T-helper 2 cell treated with Interferon-gamma antibody and Interleukin-4, amounts not matched to agents 100 ng/mL and 5 ng/mL, for 36 hours (primary cell): ENCODE measurements around the gene NEK9. TPM values are rescaled to one million over a fixed set of nuclear protein-coding genes. Genes with fewer than 3 reads are reported as not detected.

ENCODE experiments used
- intact Hi-C: fragments of 100-400 bp; cut with micrococcal nuclease; formaldehyde crosslinking; loops from one replicate; pipeline ENCODE4 v1.15.1; 2023
- total RNA-seq: library from RNA; stranded (reverse); gene quantifications from 2 replicates; pipeline ENCODE4 v1.2.3, GENCODE V29; 2022

Gene NEK9
- total RNA-seq, 1 donor from 2014 or later, result 67.6 TPM

DNA sequence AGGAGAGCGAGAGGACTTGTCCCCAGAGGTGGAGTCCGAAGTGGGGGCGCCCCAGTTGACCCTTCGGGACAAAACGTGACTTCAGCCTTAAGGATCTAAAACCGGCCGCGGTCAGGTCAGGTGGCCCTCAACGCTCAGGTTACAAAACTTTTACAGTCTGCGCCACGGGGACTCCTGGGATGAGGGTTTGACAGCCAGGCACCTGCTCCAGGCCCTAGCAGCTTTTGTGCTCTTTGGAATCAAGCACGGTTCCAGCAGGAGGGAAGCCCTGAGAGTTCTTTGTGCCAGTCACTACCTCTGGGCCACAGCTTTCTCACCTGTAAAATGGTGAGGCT is 57.1 kb downstream of the NEK9 start:
- intact Hi-C loops, result loop anchor here (5.0 kb wide), 1 partner anchor 67 kb away; the partner anchor contains the start of gene EIF2B2

DNA sequence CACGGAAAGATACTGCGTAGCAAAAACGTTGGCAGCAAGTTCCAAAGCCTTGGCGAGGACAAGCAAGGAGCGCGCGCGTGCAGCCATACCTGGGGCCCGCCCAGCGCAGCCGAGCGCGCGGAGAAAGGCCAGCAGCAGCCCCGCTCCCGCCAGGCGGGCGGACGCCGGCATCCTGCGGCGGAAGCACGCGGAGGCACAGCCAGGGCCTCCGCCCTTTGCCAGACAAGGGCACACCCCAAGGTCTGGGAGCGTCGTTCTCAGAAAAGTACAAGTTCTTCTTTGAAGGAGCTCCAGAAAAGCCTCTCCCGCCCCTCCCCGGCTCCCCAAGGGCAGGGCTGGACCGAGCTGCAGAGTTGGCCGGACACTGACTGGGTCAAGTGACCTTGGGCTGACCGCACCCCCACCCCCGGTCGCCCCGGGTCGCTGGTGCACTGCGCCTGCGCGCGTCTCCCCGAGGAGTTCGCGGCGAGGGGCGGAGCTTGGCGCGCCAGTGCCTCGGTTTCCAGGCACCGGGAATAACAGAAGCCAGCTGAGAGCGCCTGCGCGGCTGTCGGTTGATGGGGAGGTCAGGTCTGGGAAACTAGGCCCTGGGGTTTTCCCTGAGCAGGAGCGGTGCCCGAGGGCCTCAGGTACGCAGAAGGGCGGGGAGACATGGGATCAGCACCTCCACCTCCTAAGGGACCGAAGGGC is 57.6 kb downstream of the NEK9 start, which contains the start of gene ZC2HC1C:
ZC2HC1C (plus strand) TSS at position 521 of the 690 bp plus-strand sequence. CDS start 933 bp downstream, outside the sequence.
- intact Hi-C loops, result loop anchor here (5.0 kb wide), 1 partner anchor 67 kb away; the partner anchor contains the start of gene EIF2B2

DNA sequence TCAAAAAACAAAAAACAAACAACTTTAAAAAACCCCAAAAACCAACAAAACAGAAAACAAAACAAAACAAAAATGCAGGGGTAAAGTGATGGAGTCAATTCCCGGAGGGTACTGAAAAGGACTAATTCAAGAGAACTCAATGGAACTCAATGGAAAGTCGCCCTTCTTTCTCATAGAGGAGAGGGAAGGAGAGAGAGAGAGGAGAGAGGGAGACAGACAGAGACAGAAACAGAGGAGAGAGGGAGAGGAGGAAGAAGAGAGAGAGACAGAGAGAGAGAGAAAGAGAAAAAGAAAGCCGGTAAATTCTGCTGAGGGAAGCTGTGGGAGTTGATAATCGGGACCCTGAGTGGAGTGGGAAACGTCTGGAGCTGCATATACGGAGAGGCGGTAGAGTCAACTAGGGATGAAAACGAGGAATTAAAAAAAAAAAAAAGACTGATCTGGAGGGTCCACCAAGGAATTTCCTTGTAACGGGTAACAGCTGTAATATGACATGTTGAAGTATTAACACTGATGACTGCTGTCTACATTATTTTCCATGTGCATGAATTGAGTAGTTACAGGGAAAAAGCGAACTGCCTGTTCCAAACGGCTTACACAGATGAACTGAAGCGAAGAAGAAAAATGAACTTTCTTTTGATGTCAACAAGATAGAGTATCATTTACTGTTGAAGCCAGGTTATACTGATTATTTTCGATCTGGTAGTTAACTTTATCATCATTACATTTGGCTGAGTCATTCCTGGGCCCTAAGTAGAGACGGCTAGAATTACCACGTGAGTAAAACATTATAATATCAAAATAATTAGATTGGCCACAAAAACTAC is 58.3 kb downstream of the NEK9 start:
- intact Hi-C loops, result loop anchor here (5.0 kb wide), 1 partner anchor 66 kb away; the partner anchor contains the start of gene EIF2B2

DNA sequence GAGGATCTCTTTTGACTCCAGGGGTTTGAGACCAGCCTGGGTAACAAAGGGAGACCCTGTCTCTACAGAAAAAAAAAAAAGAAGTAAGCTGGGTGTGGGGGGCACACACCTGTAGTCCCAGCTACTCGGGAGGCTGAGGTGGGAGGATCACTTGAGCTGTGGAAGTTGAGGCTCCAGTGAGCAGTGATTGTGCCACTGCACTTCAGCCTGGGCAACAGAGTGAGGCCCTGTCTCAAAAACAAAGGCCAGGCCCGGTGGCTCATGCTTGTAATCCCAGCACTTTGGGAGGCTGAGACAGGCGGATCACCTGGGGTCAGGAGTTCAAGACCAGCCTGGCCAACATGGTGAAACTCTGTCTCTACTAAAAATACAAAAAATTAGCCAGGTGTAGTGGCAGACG is 59.1 kb downstream of the NEK9 start:
- intact Hi-C loops, result loop anchor here (5.0 kb wide), 1 partner anchor 65 kb away; the partner anchor contains the start of gene EIF2B2

- intact Hi-C loops, result loop anchor here (5.0 kb wide), 1 partner anchor 65 kb away; the partner anchor contains the start of gene EIF2B2
These were observed 59.6 kb downstream of the NEK9 start for GRCh38 chr14:75067212-75067611.

DNA sequence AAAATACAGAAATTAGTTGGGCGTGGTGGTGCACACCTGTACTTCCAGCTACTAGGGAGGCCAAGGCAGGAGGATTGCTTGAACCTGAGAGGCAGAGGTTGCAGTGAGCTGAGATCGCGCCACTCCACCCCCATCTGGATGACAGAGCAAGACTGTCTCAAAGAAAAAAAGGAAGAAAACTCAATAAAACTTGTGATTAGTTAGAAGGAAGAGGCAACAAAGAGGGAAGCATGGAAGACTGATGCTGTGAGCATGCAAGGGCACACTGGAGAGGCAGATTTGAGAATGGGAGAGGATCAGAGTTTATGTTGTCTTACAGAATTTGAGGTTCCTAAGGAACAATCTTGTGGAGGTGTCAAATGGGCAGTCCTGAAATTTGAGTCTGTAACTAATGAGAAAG is 60.2 kb downstream of the NEK9 start:
- intact Hi-C loops, result loop anchor here (5.0 kb wide), 1 partner anchor 64 kb away; the partner anchor contains the start of gene EIF2B2

DNA sequence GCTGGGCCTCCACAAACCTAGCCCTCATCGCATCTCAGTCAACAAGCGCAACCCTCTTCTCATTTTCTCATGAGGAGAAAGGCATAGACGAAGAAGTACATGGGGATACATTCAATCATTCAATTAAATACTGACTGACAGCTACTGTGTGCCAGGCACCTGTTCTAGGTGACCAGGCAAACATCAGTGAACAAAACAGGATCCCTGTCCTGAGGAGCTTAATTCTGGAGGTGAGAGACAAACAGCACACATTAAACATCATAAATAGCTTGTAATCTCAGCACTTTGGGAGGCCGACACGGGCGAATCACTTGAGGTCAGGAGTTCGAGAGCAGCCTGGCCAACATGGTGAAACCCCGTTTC is 62.7 kb downstream of the NEK9 start:
- intact Hi-C loops, result loop anchor here (1.0 kb wide), 1 partner anchor 13 kb away; the partner anchor contains the start of gene MLH3

GRCh38 chr14:75063491-75064204 is 63.2 kb downstream of the NEK9 start, which contains the start of gene ACYP1:
TSS of gene ACYP1 (minus strand) at chr14:75064024. CDS start at chr14:75063553, 471 bp downstream.
- intact Hi-C loops, result loop anchor here (1.0 kb wide), 1 partner anchor 12 kb away; the partner anchor contains the start of gene MLH3

GRCh38 chr14:75063013-75063412 is 63.8 kb downstream of the NEK9 start:
- intact Hi-C loops, result no loop called here

DNA sequence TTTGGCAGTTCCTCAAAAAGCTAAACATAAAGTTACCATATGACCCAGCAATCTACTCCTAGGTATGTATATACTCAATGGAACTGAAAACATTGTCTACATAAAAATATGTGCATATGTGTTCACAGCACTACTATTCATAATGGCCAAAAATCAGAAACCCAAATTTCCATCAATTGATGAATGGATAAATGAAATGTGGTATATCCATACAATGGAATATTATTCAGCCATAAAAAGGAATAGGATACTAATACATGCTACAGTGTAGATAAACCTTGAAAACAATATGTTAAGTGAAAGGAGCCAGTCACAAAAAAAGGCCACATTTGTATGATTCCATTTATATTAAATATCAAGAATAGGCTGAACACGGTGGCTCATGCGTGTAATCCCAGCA is 66.4 kb downstream of the NEK9 start:
- intact Hi-C loops, result no loop called here

- intact Hi-C loops, result no loop called here
These were observed 67.2 kb downstream of the NEK9 start for GRCh38 chr14:75059642-75060041.

- intact Hi-C loops, result no loop called here
These were observed 72.4 kb downstream of the NEK9 start for GRCh38 chr14:75054421-75054820.

- intact Hi-C loops, result no loop called here
These were observed 73.2 kb downstream of the NEK9 start for GRCh38 chr14:75053396-75054291.

DNA sequence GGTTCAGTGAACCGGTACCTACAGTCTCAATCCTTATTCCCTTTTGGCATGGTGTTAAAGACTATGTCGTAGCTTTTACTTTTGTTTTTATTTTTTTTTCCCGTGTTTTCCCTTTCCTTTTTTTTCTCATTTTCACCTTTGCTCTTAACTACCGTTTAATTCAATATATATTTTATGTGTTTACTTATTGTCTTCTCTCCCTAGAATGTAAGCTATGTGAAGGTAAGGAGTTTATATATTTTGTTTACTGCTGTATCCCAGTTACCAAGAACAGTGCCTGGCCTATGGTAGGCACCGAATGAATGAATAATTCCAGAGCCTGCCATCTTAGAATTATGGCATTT is 75.3 kb downstream of the NEK9 start:
- intact Hi-C loops, result loop anchor here (1.0 kb wide), 2 partner anchors 13 to 49 kb away; partner anchors contain the start of genes ACYP1 and EIF2B2

DNA sequence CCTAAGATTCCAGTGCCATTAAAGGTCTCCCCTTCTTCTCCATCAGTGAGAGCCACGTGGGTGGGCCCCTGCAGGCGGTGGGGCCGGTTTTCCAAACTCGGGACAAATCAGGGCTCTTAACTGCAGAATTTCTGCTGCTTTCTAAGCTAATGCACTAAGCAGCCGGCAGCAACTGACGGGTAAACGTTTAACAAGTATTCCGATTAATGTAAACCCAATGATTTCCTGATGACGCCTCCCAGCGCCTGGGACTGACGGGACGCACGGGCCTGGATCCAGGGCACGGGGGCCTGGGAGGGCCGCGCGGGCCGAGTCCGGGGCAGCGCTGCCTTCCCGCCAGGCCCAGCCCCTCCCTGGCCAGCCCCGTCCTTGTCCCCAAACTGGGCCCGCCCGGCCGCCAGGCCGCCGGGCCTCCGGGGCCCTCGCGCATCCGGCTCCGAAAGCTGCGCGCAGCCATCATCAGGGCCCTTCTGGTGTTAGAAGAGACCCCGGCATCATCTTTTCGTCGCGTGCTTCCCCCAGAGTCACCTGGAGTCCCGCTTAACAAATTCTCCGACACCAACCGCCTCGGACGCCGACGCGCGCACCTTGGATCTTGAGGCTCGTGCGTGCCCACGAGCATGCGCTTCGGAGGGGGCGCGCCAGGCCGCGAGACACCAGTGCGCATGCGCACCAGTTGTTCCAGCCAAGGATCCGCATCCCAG is 75.8 kb downstream of the NEK9 start, which contains the start of gene MLH3:
MLH3 (minus strand) TSS at position 616 of the 704 bp plus-strand sequence. CDS start 1,812 bp downstream, outside the sequence.
- intact Hi-C loops, result loop anchor here (1.0 kb wide), 2 partner anchors 13 to 49 kb away; partner anchors contain the start of genes ACYP1 and EIF2B2

DNA sequence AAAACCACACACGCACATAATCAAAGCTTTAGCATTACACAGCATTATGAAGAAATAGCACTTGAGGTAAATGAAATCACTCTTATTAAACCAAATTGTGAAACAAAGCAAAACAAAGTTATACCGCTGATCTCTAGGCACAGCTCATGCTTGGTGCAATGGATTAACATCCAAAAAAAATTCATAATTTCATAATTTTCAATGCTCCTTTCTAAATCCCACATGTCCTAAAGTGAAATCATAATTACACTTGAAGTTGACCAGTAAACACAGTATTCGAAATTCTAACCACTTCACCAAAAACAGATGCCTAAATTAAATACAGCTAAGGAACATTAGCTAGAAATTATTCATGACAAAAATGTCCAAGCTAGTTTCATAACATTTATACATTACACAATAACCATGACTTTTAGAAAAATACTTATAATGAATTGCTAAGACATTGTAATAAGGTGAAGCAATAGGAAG is 77.1 kb downstream of the NEK9 start:
- intact Hi-C loops, result no loop called here

- intact Hi-C loops, result no loop called here
These were observed 77.7 kb downstream of the NEK9 start for GRCh38 chr14:75049136-75049535.

DNA sequence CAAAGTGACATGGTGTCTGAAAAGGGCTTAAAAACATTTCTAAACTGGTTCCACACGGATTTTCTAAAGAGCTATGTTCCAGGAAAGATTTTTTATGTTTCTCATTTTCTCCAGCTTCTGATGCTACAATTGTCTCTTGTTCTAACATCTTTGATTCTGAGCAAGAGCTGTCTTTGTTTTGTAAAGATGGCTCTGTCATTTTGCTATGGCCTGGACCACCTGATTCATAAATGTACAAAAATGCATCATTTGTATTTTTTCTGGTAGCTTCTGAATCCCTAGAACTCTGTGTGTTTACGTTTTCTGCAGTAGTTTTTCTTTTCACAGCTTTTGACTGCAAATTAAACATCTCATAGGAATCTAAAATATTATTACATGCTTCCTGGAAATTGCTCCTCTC is 78.7 kb downstream of the NEK9 start:
- intact Hi-C loops, result no loop called here

- intact Hi-C loops, result no loop called here
These were observed 79.3 kb downstream of the NEK9 start for GRCh38 chr14:75047506-75047905.
